HepG2 (cell line): ENCODE measurements around the gene QSOX1. TPM values are rescaled to one million over a fixed set of nuclear protein-coding genes. Genes with fewer than 3 reads are reported as not detected.

Experiments used
- AKAP8 ChIP-seq: sonication (generic); formaldehyde crosslinking; IDR thresholded peaks from 2 replicates; pipeline ENCODE4 v1.5.1; 2020; ENCODE audit warnings: mild to moderate bottlenecking, missing genetic modification reagents
- CHD2 ChIP-seq: IDR thresholded peaks from 2 replicates; pipeline ENCODE4 v1.6.1; 2011; ENCODE audit warnings: low read depth, low read length, improper control_type of control experiment
- EHMT2 ChIP-seq: fragments of 200-600 bp; sonication (generic); IDR thresholded peaks from 2 replicates; pipeline ENCODE4 v1.7.0; 2017; ENCODE audit warnings: antibody characterized with exemption, low read depth, low read length, borderline replicate concordance
- FOXA1 ChIP-seq, 2 experiments: fragments of 450-650 bp in 1 of 2; sonication (generic) in 1 of 2; formaldehyde crosslinking in 1 of 2; IDR thresholded peaks; 2 replicates each; pipeline versions ENCODE4 v1.4.0 to v1.6.1; 2016 to 2020; ENCODE audit warnings: missing genetic modification reagents in 1 of 2
- KLF6 ChIP-seq: IDR thresholded peaks from 2 replicates; pipeline ENCODE4 v1.8.0; 2016; ENCODE audit warnings: missing biosample characterization, missing genetic modification reagents
- MAF1 ChIP-seq: sonication (generic); formaldehyde crosslinking; IDR thresholded peaks from 2 replicates; pipeline ENCODE4 v1.5.0; 2020; ENCODE audit warnings: missing genetic modification reagents, borderline replicate concordance
- MLLT10 ChIP-seq: sonication (generic); formaldehyde crosslinking; IDR thresholded peaks from 2 replicates; pipeline ENCODE4 v1.4.0; 2020; ENCODE audit warnings: missing genetic modification reagents
- ZMYM4 ChIP-seq: sonication (generic); formaldehyde crosslinking; IDR thresholded peaks from 2 replicates; pipeline ENCODE4 v1.8.1; 2023; ENCODE audit warnings: mild to moderate bottlenecking, missing genetic modification reagents
- ZNF343 ChIP-seq: sonication (generic); formaldehyde crosslinking; IDR thresholded peaks from 2 replicates; pipeline ENCODE4 v1.4.0; 2020; ENCODE audit warnings: mild to moderate bottlenecking, missing genetic modification reagents
- ZNF589 ChIP-seq: sonication (generic); formaldehyde crosslinking; conservative IDR thresholded peaks from 2 replicates; pipeline ENCODE4 v1.8.0; 2022; ENCODE audit warnings: mild to moderate bottlenecking, moderate library complexity, missing genetic modification reagents
- ZNF766 ChIP-seq: sonication (generic); formaldehyde crosslinking; IDR thresholded peaks from 2 replicates; pipeline ENCODE4 v1.5.0; 2020; ENCODE audit warnings: missing genetic modification reagents, borderline replicate concordance
- polyA plus RNA-seq, 8 experiments: library from polyadenylated mRNA; depleted of rRNA in 3 of 8; stranded (reverse) in 7 of 8; unstranded in 1 of 8; fragments of >200 nt; fragmentation: Illumina TruSeq in 4 of 8; extraction: Trizol in 4 of 8; gene quantifications; 2 replicates each; pipeline versions ENCODE4 v1.2.1 to v1.2.3, GENCODE V29; 2011 to 2016; ENCODE audit warnings: low read depth in 4 of 8, missing spikeins in 1 of 8, mixed read lengths in 1 of 8; ENCODE audit not compliant: insufficient read depth in 1 of 8
- total RNA-seq, 5 experiments: library from RNA; depleted of rRNA; stranded (reverse); fragments of >200 nt; fragmentation: Illumina TruSeq; extraction: Trizol; gene quantifications; 2 replicates each; pipeline ENCODE4 v1.2.3, GENCODE V29; 2016; ENCODE audit warnings: low read depth in 1 of 5
- TF ChIP-seq, protein P1 (sequence below): sonication (generic); formaldehyde crosslinking; IDR thresholded peaks from 2 replicates; pipeline ENCODE4 v1.5.0; 2020; ENCODE audit warnings: mild to moderate bottlenecking, missing genetic modification reagents, borderline replicate concordance
- TF ChIP-seq, protein P2 (sequence below), 2 experiments: fragments of 450-650 bp in 1 of 2; sonication (generic) in 1 of 2; formaldehyde crosslinking in 1 of 2; IDR thresholded peaks; 2 replicates each; pipeline versions ENCODE4 v1.6.1 to v1.8.0; 2016 to 2022; ENCODE audit warnings: antibody characterized with exemption in 1 of 2, mild to moderate bottlenecking in 1 of 2, missing genetic modification reagents in 1 of 2
- TF ChIP-seq, protein P3 (sequence below): sonication (generic); formaldehyde crosslinking; IDR thresholded peaks from 2 replicates; pipeline ENCODE4 v1.4.0; 2020; ENCODE audit warnings: missing genetic modification reagents

The QSOX1 gene
- total and polyA plus RNA-seq, 2 of the 13 experiments (the other 11 are each of a cell fraction or from before 2014, with no cell fraction given): 6.8 to 40.2 TPM

DNA sequence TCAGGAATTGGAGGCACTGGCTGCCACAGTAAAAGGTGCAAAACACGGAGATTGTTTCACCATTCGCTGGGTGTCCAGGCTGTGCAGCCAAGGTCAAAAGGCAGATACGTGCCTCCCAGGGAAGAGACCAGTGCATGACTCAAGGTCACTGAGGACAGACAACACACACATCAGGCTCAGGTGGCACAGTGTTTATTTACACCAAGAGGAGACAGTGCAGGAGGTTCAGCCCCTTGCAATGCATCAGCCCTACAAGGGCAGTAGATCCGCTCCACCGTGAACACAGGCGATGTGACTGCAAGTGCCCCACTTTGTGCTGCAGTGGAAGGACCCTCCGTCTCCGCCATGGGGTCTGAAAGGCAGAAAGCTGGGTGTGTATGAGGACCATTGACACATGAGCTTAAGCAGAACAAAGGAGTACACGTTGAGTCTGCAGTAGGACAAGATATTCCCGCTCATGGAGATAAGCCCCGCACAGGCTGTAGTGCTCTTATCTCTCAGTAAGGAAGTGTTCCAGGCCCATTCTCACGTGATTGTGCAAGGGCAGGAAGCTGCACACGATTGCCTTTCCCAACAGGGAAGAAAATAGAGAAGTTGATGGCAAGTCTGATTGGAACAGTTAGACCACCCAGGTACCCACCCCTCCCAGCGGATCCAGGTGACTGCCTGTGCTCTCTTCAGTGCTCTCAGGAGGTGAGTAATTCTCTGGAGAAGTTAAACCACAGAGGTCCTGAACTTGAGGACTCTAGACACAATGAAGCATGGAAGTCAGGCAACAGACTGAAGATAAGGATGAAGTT lies 37.5 kb upstream of the QSOX1 start (continued):
- TF ChIP-seq KLF6 (CRISPR knock-in tag) (peak; percentile 27; the same call in 1 of the 2 replicates), CHD2 (no peak), FOXA1 (IDR thresholded peaks at IDR 0.05) (no peak), FOXA1 (CRISPR knock-in tag; IDR thresholded peaks at IDR 0.05) (peak; percentile 75), MLLT10 (CRISPR knock-in tag) (no peak), EHMT2 (no peak), ZNF766 (CRISPR knock-in tag) (no peak; the same call in 1 of the 2 replicates), ZMYM4 (CRISPR knock-in tag) (peak; percentile 94), ZNF589 (0 out of 2 replicates have a peak, but pooled peaks have one; percentile 37), AKAP8 (no peak), ZNF343 (CRISPR knock-in tag) (no peak), MAF1 (CRISPR knock-in tag) (no peak)
- TF ChIP-seq, protein P1, sequence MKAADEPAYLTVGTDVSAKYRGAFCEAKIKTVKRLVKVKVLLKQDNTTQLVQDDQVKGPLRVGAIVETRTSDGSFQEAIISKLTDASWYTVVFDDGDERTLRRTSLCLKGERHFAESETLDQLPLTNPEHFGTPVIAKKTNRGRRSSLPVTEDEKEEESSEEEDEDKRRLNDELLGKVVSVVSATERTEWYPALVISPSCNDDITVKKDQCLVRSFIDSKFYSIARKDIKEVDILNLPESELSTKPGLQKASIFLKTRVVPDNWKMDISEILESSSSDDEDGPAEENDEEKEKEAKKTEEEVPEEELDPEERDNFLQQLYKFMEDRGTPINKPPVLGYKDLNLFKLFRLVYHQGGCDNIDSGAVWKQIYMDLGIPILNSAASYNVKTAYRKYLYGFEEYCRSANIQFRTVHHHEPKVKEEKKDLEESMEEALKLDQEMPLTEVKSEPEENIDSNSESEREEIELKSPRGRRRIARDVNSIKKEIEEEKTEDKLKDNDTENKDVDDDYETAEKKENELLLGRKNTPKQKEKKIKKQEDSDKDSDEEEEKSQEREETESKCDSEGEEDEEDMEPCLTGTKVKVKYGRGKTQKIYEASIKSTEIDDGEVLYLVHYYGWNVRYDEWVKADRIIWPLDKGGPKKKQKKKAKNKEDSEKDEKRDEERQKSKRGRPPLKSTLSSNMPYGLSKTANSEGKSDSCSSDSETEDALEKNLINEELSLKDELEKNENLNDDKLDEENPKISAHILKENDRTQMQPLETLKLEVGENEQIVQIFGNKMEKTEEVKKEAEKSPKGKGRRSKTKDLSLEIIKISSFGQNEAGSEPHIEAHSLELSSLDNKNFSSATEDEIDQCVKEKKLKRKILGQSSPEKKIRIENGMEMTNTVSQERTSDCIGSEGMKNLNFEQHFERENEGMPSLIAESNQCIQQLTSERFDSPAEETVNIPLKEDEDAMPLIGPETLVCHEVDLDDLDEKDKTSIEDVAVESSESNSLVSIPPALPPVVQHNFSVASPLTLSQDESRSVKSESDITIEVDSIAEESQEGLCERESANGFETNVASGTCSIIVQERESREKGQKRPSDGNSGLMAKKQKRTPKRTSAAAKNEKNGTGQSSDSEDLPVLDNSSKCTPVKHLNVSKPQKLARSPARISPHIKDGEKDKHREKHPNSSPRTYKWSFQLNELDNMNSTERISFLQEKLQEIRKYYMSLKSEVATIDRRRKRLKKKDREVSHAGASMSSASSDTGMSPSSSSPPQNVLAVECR: peak; percentile 76; the same call in 1 of the 2 replicates
- TF ChIP-seq, protein P2, sequence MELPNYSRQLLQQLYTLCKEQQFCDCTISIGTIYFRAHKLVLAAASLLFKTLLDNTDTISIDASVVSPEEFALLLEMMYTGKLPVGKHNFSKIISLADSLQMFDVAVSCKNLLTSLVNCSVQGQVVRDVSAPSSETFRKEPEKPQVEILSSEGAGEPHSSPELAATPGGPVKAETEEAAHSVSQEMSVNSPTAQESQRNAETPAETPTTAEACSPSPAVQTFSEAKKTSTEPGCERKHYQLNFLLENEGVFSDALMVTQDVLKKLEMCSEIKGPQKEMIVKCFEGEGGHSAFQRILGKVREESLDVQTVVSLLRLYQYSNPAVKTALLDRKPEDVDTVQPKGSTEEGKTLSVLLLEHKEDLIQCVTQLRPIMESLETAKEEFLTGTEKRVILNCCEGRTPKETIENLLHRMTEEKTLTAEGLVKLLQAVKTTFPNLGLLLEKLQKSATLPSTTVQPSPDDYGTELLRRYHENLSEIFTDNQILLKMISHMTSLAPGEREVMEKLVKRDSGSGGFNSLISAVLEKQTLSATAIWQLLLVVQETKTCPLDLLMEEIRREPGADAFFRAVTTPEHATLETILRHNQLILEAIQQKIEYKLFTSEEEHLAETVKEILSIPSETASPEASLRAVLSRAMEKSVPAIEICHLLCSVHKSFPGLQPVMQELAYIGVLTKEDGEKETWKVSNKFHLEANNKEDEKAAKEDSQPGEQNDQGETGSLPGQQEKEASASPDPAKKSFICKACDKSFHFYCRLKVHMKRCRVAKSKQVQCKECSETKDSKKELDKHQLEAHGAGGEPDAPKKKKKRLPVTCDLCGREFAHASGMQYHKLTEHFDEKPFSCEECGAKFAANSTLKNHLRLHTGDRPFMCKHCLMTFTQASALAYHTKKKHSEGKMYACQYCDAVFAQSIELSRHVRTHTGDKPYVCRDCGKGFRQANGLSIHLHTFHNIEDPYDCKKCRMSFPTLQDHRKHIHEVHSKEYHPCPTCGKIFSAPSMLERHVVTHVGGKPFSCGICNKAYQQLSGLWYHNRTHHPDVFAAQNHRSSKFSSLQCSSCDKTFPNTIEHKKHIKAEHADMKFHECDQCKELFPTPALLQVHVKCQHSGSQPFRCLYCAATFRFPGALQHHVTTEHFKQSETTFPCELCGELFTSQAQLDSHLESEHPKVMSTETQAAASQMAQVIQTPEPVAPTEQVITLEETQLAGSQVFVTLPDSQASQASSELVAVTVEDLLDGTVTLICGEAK (IDR thresholded peaks at IDR 0.05): no peak
- TF ChIP-seq, protein P2 (CRISPR knock-in tag; IDR thresholded peaks at IDR 0.05): peak; percentile 88
- TF ChIP-seq, protein P3, sequence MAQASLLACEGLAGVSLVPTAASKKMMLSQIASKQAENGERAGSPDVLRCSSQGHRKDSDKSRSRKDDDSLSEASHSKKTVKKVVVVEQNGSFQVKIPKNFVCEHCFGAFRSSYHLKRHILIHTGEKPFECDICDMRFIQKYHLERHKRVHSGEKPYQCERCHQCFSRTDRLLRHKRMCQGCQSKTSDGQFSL (CRISPR knock-in tag): no peak
